Keratinocyte (primary cell): ENCODE data around the gene ZNF521.

Source experiments
- EZH2 ChIP-seq: IDR thresholded peaks from one replicate; pipeline ENCODE4 v1.6.1; 2012; ENCODE audit warnings: inconsistent platforms, mild to moderate bottlenecking, low read length, moderate library complexity
- TF ChIP-seq, protein P1 (sequence below), 3 experiments: IDR thresholded peaks in 1 of 3; conservative IDR thresholded peaks in 1 of 3; optimal IDR thresholded peaks in 1 of 3; 2 replicates in 2 of 3; 3 replicates in 1 of 3; pipeline versions ENCODE3 to v1.5.1; 2011; ENCODE audit warnings: low read length in 3 of 3, mild to moderate bottlenecking in 3 of 3, moderate library complexity in 2 of 3, control low read depth in 1 of 3, inconsistent platforms in 1 of 3; ENCODE audit not compliant: insufficient read depth in 2 of 3; ENCODE audit errors: extremely low read depth in 1 of 3

DNA sequence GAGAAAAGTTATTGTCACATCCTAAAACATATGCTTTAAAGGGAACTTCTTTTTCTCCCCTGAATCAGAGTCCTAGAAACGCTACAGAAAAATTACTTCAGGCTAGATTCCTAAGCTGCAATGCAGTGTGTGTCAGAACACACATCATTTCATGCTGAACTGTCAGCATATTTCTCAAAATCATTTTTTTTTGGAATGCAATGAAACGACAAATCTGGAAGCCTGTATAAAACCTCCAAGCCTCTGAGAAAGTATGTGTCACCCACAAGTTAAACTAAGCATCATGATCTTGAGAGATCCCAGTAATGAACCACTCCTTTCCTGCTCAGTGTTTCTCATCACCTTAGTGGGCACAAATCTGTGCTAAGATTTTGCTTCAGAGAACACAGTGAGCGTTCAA is 276.2 kb downstream of the ZNF521 start:
- TF ChIP-seq, protein P1, sequence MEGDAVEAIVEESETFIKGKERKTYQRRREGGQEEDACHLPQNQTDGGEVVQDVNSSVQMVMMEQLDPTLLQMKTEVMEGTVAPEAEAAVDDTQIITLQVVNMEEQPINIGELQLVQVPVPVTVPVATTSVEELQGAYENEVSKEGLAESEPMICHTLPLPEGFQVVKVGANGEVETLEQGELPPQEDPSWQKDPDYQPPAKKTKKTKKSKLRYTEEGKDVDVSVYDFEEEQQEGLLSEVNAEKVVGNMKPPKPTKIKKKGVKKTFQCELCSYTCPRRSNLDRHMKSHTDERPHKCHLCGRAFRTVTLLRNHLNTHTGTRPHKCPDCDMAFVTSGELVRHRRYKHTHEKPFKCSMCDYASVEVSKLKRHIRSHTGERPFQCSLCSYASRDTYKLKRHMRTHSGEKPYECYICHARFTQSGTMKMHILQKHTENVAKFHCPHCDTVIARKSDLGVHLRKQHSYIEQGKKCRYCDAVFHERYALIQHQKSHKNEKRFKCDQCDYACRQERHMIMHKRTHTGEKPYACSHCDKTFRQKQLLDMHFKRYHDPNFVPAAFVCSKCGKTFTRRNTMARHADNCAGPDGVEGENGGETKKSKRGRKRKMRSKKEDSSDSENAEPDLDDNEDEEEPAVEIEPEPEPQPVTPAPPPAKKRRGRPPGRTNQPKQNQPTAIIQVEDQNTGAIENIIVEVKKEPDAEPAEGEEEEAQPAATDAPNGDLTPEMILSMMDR (optimal IDR thresholded peaks at IDR 0.05 in 1 of 3, IDR thresholded peaks at IDR 0.05 in 1 of 3, conservative IDR thresholded peaks at IDR 0.05 in 1 of 3; ENCODE audit: extremely low read depth in 1 of 3, insufficient read depth in 2 of 3, low read length in 3 of 3) = no peak
- TF ChIP-seq EZH2 = no peak
